ENCODE measurements around the gene PSMB2.

DNA sequence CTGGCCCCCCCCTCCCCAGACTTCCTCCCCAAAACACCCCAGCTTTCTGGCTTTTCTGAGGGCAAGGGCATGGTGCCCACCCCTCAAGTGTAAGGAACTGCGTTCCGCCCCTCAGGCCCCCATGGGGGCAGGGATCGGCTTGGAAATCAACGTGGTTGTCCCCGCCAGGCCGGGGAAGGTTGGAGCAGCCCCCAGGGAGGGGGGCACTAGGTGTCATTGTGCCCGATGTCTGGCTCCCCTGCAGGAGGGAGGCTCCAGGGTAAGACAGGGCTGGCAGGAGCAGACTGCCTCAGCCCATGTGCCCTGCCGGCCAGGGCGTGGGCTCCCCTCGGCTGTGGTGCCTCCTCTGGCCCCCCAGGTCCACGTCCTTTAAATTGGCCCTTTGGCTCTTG is 75.6 kb downstream of the PSMB2 start:
- TF ChIP-seq, protein P1, sequence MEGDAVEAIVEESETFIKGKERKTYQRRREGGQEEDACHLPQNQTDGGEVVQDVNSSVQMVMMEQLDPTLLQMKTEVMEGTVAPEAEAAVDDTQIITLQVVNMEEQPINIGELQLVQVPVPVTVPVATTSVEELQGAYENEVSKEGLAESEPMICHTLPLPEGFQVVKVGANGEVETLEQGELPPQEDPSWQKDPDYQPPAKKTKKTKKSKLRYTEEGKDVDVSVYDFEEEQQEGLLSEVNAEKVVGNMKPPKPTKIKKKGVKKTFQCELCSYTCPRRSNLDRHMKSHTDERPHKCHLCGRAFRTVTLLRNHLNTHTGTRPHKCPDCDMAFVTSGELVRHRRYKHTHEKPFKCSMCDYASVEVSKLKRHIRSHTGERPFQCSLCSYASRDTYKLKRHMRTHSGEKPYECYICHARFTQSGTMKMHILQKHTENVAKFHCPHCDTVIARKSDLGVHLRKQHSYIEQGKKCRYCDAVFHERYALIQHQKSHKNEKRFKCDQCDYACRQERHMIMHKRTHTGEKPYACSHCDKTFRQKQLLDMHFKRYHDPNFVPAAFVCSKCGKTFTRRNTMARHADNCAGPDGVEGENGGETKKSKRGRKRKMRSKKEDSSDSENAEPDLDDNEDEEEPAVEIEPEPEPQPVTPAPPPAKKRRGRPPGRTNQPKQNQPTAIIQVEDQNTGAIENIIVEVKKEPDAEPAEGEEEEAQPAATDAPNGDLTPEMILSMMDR (IDR thresholded peaks at IDR 0.05; ENCODE audit: insufficient read depth, low read depth, low read length), result no peak
- TF ChIP-seq EZH2 (IDR thresholded peaks at IDR 0.05; ENCODE audit: insufficient read depth, low read length), result no peak

Data from astrocyte (in vitro differentiated cells and primary cell).